ENCODE measurements around the gene TMEM123.

The TMEM123 gene

GRCh38 chr11:102406099-102406498 lies 46.5 kb downstream of the TMEM123 start:
- no peak overlapping the region for H2AK5ac ChIP-seq (ENCODE audit: low read depth, low read length)
- no peak overlapping the region for H3K4ac ChIP-seq (ENCODE audit: low read length)
- H3K4me1 ChIP-seq (ENCODE audit: control insufficient read depth in 2 of 2, insufficient read depth in 1 of 2, low read depth in 1 of 2, low read length in 2 of 2) = no peaks in the 10 kb centered on the region
- no peak overlapping the region for H3K27ac ChIP-seq (replicated peaks; ENCODE audit: low read length)
- H3K4me2 ChIP-seq (ENCODE audit: insufficient read depth, low read length, poor library complexity, severe bottlenecking) = no peak overlapping the region
- no peaks in the 10 kb centered on the region for H3K9me3 ChIP-seq (replicated peaks in 1 of 2; ENCODE audit: control insufficient read depth in 2 of 2, insufficient read depth in 1 of 2, low read depth in 1 of 2, low read length in 2 of 2)
- H3K79me1 ChIP-seq (ENCODE audit: low read depth, low read length) = peaks cover 6% of the 10 kb centered on the region
- H2BK15ac ChIP-seq (ENCODE audit: low read length) = no peak overlapping the region
- no peak overlapping the region for H2BK5ac ChIP-seq (ENCODE audit: low read length)
- DNase-seq (ENCODE audit: low spot score) = no peak
- no peak overlapping the region for H2AFZ ChIP-seq (ENCODE audit: low read length)
- H4K91ac ChIP-seq (ENCODE audit: low read depth, low read length, poor library complexity) = no peak overlapping the region
- H2BK12ac ChIP-seq (ENCODE audit: low read length) = no peak overlapping the region
- no CpG with 5 or more reads among the region's 2 CpGs for WGBS, 2 donors (ENCODE audit: extremely low coverage in 2 of 2, insufficient read length in 2 of 2, insufficient replicate concordance in 1 of 2)
- H3K36me3 ChIP-seq (replicated peaks in 1 of 2; ENCODE audit: control insufficient read depth in 2 of 2, insufficient read depth in 2 of 2, low read length in 2 of 2) = peaks cover 4 to 45% of the 10 kb centered on the region in 2 donors
- H3K23ac ChIP-seq (ENCODE audit: low read depth, low read length, poor library complexity) = no peak overlapping the region
- no peak overlapping the region for H3K9ac ChIP-seq (ENCODE audit: low read depth, low read length, poor library complexity)
- no peak overlapping the region for H3K14ac ChIP-seq (ENCODE audit: low read length)
- H3K27me3 ChIP-seq (ENCODE audit: control insufficient read depth in 3 of 3, insufficient read depth in 3 of 3, low read depth in 1 of 3, low read length in 3 of 3) = no peaks in the 10 kb centered on the region
- H4K8ac ChIP-seq (ENCODE audit: low read depth, low read length) = no peak overlapping the region
- H3K4me3 ChIP-seq (ENCODE audit: low read length in 2 of 2) = no peak overlapping the region
- H3K18ac ChIP-seq (ENCODE audit: low read length) = no peak overlapping the region
- no peak overlapping the region for H2BK120ac ChIP-seq (ENCODE audit: low read depth, low read length)

- no peak for DNase-seq (ENCODE audit: low spot score)
- Histone ChIP-seq H2AK5ac (ENCODE audit: low read depth, low read length) (no peak overlapping the region), H3K9ac (ENCODE audit: low read depth, low read length, poor library complexity) (no peak overlapping the region), H3K9me3 (replicated peaks in 1 of 2; ENCODE audit: control insufficient read depth in 2 of 2, insufficient read depth in 1 of 2, low read depth in 1 of 2, low read length in 2 of 2) (no peaks in the 10 kb centered on the region), H4K91ac (ENCODE audit: low read depth, low read length, poor library complexity) (no peak overlapping the region), H2BK15ac (ENCODE audit: low read length) (no peak overlapping the region), H2BK120ac (ENCODE audit: low read depth, low read length) (no peak overlapping the region), H3K18ac (ENCODE audit: low read length) (no peak overlapping the region), H2BK5ac (ENCODE audit: low read length) (no peak overlapping the region), H2AFZ (ENCODE audit: low read length) (no peak overlapping the region), H3K4me1 (ENCODE audit: control insufficient read depth in 2 of 2, insufficient read depth in 1 of 2, low read depth in 1 of 2, low read length in 2 of 2) (no peaks in the 10 kb centered on the region), H3K36me3 (replicated peaks in 1 of 2; ENCODE audit: control insufficient read depth in 2 of 2, insufficient read depth in 2 of 2, low read length in 2 of 2) (peaks cover 6 to 49% of the 10 kb centered on the region in 2 donors), H3K27me3 (ENCODE audit: control insufficient read depth in 3 of 3, insufficient read depth in 3 of 3, low read depth in 1 of 3, low read length in 3 of 3) (no peaks in the 10 kb centered on the region), H2BK12ac (ENCODE audit: low read length) (no peak overlapping the region), H3K14ac (ENCODE audit: low read length) (no peak overlapping the region), H3K27ac (replicated peaks; ENCODE audit: low read length) (no peak overlapping the region), H3K4me2 (ENCODE audit: insufficient read depth, low read length, poor library complexity, severe bottlenecking) (no peak overlapping the region), H3K23ac (ENCODE audit: low read depth, low read length, poor library complexity) (no peak overlapping the region), H3K4ac (ENCODE audit: low read length) (no peak overlapping the region), H3K4me3 (ENCODE audit: low read length in 2 of 2) (no peak overlapping the region), H3K79me1 (ENCODE audit: low read depth, low read length) (peaks cover 6% of the 10 kb centered on the region), H4K8ac (ENCODE audit: low read depth, low read length) (no peak overlapping the region)
- WGBS, 2 donors (ENCODE audit: extremely low coverage in 2 of 2, insufficient read length in 2 of 2, insufficient replicate concordance in 1 of 2) = no CpG with 5 or more reads among the region's 5 CpGs
These were observed 47.1 kb downstream of the TMEM123 start for GRCh38 chr11:102405501-102405900.

- H3K27ac ChIP-seq (replicated peaks; ENCODE audit: low read length) = no peak overlapping the region
- peaks cover 6% of the 10 kb centered on the region for H3K79me1 ChIP-seq (ENCODE audit: low read depth, low read length)
- no peak overlapping the region for H2BK12ac ChIP-seq (ENCODE audit: low read length)
- no peak overlapping the region for H2BK120ac ChIP-seq (ENCODE audit: low read depth, low read length)
- H2BK15ac ChIP-seq (ENCODE audit: low read length) = no peak overlapping the region
- DNase-seq (ENCODE audit: low spot score) = no peak
- H4K8ac ChIP-seq (ENCODE audit: low read depth, low read length) = no peak overlapping the region
- H3K23ac ChIP-seq (ENCODE audit: low read depth, low read length, poor library complexity) = no peak overlapping the region
- H3K14ac ChIP-seq (ENCODE audit: low read length) = no peak overlapping the region
- no peak overlapping the region for H3K4me3 ChIP-seq (ENCODE audit: low read length in 2 of 2)
- H3K36me3 ChIP-seq (replicated peaks in 1 of 2; ENCODE audit: control insufficient read depth in 2 of 2, insufficient read depth in 2 of 2, low read length in 2 of 2) = peaks cover 6 to 68% of the 10 kb centered on the region in 2 donors
- H2AFZ ChIP-seq (ENCODE audit: low read length) = no peak overlapping the region
- no peak overlapping the region for H2BK5ac ChIP-seq (ENCODE audit: low read length)
- no peak overlapping the region for H2AK5ac ChIP-seq (ENCODE audit: low read depth, low read length)
- H3K9ac ChIP-seq (ENCODE audit: low read depth, low read length, poor library complexity) = no peak overlapping the region
- no peak overlapping the region for H3K4ac ChIP-seq (ENCODE audit: low read length)
- no peaks in the 10 kb centered on the region for H3K9me3 ChIP-seq (replicated peaks in 1 of 2; ENCODE audit: control insufficient read depth in 2 of 2, insufficient read depth in 1 of 2, low read depth in 1 of 2, low read length in 2 of 2)
- no peak overlapping the region for H4K91ac ChIP-seq (ENCODE audit: low read depth, low read length, poor library complexity)
- H3K27me3 ChIP-seq (ENCODE audit: control insufficient read depth in 3 of 3, insufficient read depth in 3 of 3, low read depth in 1 of 3, low read length in 3 of 3) = no peaks in the 10 kb centered on the region
- H3K4me1 ChIP-seq (ENCODE audit: control insufficient read depth in 2 of 2, insufficient read depth in 1 of 2, low read depth in 1 of 2, low read length in 2 of 2) = no peaks in the 10 kb centered on the region
- no peak overlapping the region for H3K18ac ChIP-seq (ENCODE audit: low read length)
- no peak overlapping the region for H3K4me2 ChIP-seq (ENCODE audit: insufficient read depth, low read length, poor library complexity, severe bottlenecking)
These were observed 50.0 kb downstream of the TMEM123 start for GRCh38 chr11:102402548-102402947.

- peaks cover 6 to 69% of the 10 kb centered on the region in 2 donors for H3K36me3 ChIP-seq (replicated peaks in 1 of 2; ENCODE audit: control insufficient read depth in 2 of 2, insufficient read depth in 2 of 2, low read length in 2 of 2)
- no CpG with 5 or more reads among the region's 3 CpGs for WGBS, 2 donors (ENCODE audit: extremely low coverage in 2 of 2, insufficient read length in 2 of 2, insufficient replicate concordance in 1 of 2)
These were observed 50.7 kb downstream of the TMEM123 start for GRCh38 chr11:102401905-102402304.

More at GRCh38 chr11:102401905-102402304, 50.7 kb downstream of the TMEM123 start:
- Histone ChIP-seq H2BK5ac (ENCODE audit: low read length) (no peak overlapping the region), H3K4me3 (ENCODE audit: low read length in 2 of 2) (no peak overlapping the region), H2AFZ (ENCODE audit: low read length) (no peak overlapping the region), H3K18ac (ENCODE audit: low read length) (no peak overlapping the region), H3K4me2 (ENCODE audit: insufficient read depth, low read length, poor library complexity, severe bottlenecking) (no peak overlapping the region), H3K14ac (ENCODE audit: low read length) (no peak overlapping the region), H4K91ac (ENCODE audit: low read depth, low read length, poor library complexity) (no peak overlapping the region), H2BK120ac (ENCODE audit: low read depth, low read length) (no peak overlapping the region), H4K8ac (ENCODE audit: low read depth, low read length) (no peak overlapping the region), H3K79me1 (ENCODE audit: low read depth, low read length) (peaks cover 6% of the 10 kb centered on the region), H3K27ac (replicated peaks; ENCODE audit: low read length) (no peak overlapping the region), H2BK12ac (ENCODE audit: low read length) (no peak overlapping the region), H2AK5ac (ENCODE audit: low read depth, low read length) (no peak overlapping the region), H3K4me1 (ENCODE audit: control insufficient read depth in 2 of 2, insufficient read depth in 1 of 2, low read depth in 1 of 2, low read length in 2 of 2) (no peaks in the 10 kb centered on the region), H3K23ac (ENCODE audit: low read depth, low read length, poor library complexity) (no peak overlapping the region), H3K4ac (ENCODE audit: low read length) (no peak overlapping the region), H3K9ac (ENCODE audit: low read depth, low read length, poor library complexity) (no peak overlapping the region), H2BK15ac (ENCODE audit: low read length) (no peak overlapping the region), H3K27me3 (ENCODE audit: control insufficient read depth in 3 of 3, insufficient read depth in 3 of 3, low read depth in 1 of 3, low read length in 3 of 3) (no peaks in the 10 kb centered on the region), H3K9me3 (replicated peaks in 1 of 2; ENCODE audit: control insufficient read depth in 2 of 2, insufficient read depth in 1 of 2, low read depth in 1 of 2, low read length in 2 of 2) (no peaks in the 10 kb centered on the region)
- DNase-seq (ENCODE audit: low spot score) = no peak
